SK-N-SH (cell line): ENCODE measurements around the gene NCOA5. TPM values are rescaled to one million over a fixed set of nuclear protein-coding genes. Genes with fewer than 3 reads are reported as not detected.

Experiments used
- CTCF ChIA-PET: fragments of 300-600, 350-600 bp; formaldehyde crosslinking; extraction: SDS; loops from one replicate; lab custom pipeline; 2021; lab: Yijun Ruan, JAX
- POLR2A ChIA-PET: fragments of 350-600 bp; sonication (Branson Sonifier 250); formaldehyde crosslinking; extraction: SDS; loops from one replicate; lab custom pipeline; 2020; ENCODE audit warnings: antibody characterized with exemption, inconsistent platforms; lab: Yijun Ruan, JAX
- DNase-seq: peaks from one replicate; pipeline ENCODE4 v3.0.0; 2012
- H2AFZ ChIP-seq: fragments of 200-600 bp; sonication (generic); 2 replicates; pipeline ENCODE4 v1.8.1; 2016; ENCODE audit warnings: antibody characterized with exemption, mild to moderate bottlenecking, low read depth
- H3F3A ChIP-seq: fragments of 200-600 bp; sonication (generic); replicated peaks from 2 replicates; pipeline ENCODE3; 2016; ENCODE audit warnings: antibody characterized with exemption, mild to moderate bottlenecking; ENCODE audit not compliant: insufficient read depth
- H3K27ac ChIP-seq, 2 experiments: fragments of 200-500 bp in 1 of 2; fragments of 200-600 bp in 1 of 2; sonication (Bioruptor generic) in 1 of 2; sonication (generic), shearing (Covaris generic) in 1 of 2; 2 replicates each; pipeline versions ENCODE4 v1.5.1 to v1.6.1; 2014 to 2016; ENCODE audit warnings: low read depth in 2 of 2, inconsistent platforms in 1 of 2, low read length in 1 of 2, mild to moderate bottlenecking in 1 of 2, mixed read lengths in 1 of 2
- H3K27me3 ChIP-seq: fragments of 200-600 bp; sonication (generic), shearing (Covaris generic); 2 replicates; pipeline ENCODE4 v1.6.1; 2016; ENCODE audit warnings: mixed run types; ENCODE audit not compliant: insufficient read depth
- H3K36me3 ChIP-seq, 2 experiments: fragments of 200-500 bp in 1 of 2; fragments of 200-600 bp in 1 of 2; sonication (Bioruptor generic) in 1 of 2; sonication (generic) in 1 of 2; replicated peaks in 1 of 2; 2 replicates each; pipeline versions ENCODE3 to v1.5.1; 2014 to 2016; ENCODE audit warnings: low read length in 1 of 2, mild to moderate bottlenecking in 1 of 2; ENCODE audit not compliant: insufficient read depth in 2 of 2, control insufficient read depth in 1 of 2
- H3K4me1 ChIP-seq, 2 experiments: fragments of 200-500 bp in 1 of 2; fragments of 200-600 bp in 1 of 2; sonication (Bioruptor generic) in 1 of 2; sonication (generic), shearing (Covaris generic) in 1 of 2; 2 replicates each; pipeline versions ENCODE4 v1.5.1 to v1.6.1; 2014 to 2016; ENCODE audit warnings: low read depth in 1 of 2, low read length in 1 of 2, mixed run types in 1 of 2; ENCODE audit not compliant: insufficient read depth in 2 of 2, control insufficient read depth in 1 of 2
- H3K4me2 ChIP-seq: fragments of 200-600 bp; sonication (generic), shearing (Covaris generic); 2 replicates; pipeline ENCODE4 v1.6.1; 2017; ENCODE audit warnings: mixed run types
- H3K4me3 ChIP-seq, 2 experiments: fragments of 200-500 bp in 1 of 2; fragments of 200-600 bp in 1 of 2; sonication (Bioruptor generic) in 1 of 2; sonication (generic), shearing (Covaris generic) in 1 of 2; 2 replicates each; pipeline versions ENCODE4 v1.5.1 to v1.8.1; 2014 to 2016; ENCODE audit warnings: low read depth in 2 of 2, inconsistent platforms in 1 of 2, low read length in 1 of 2, mild to moderate bottlenecking in 1 of 2, mixed read lengths in 1 of 2, moderate library complexity in 1 of 2
- H3K79me2 ChIP-seq: fragments of 200-600 bp; sonication (generic); 2 replicates; pipeline ENCODE4 v1.8.1; 2017; ENCODE audit warnings: mild to moderate bottlenecking; ENCODE audit not compliant: insufficient read depth
- H3K9ac ChIP-seq: fragments of 200-600 bp; sonication (generic); 2 replicates; pipeline ENCODE4 v1.6.1; 2017; ENCODE audit warnings: mixed run types
- H3K9me2 ChIP-seq: fragments of 200-600 bp; sonication (generic); 2 replicates; pipeline ENCODE4 v1.6.1; 2017; ENCODE audit warnings: mixed run types
- H3K9me3 ChIP-seq: fragments of 200-600 bp; sonication (generic); 2 replicates; pipeline ENCODE4 v1.6.1; 2017; ENCODE audit warnings: mixed run types, mild to moderate bottlenecking, moderate library complexity
- H4K20me1 ChIP-seq: fragments of 200-600 bp; sonication (generic); 2 replicates; pipeline ENCODE4 v1.6.1; 2017; ENCODE audit warnings: mild to moderate bottlenecking, mixed run types; ENCODE audit not compliant: insufficient read depth
- ELF1 ChIP-seq: IDR thresholded peaks from 2 replicates; pipeline ENCODE4 v1.4.0; 2012
- EP300 ChIP-seq, 2 experiments: IDR thresholded peaks; 2 replicates each; pipeline versions ENCODE4 v1.4.0 to v1.6.1; 2012; ENCODE audit warnings: borderline replicate concordance in 1 of 2, low read depth in 1 of 2, low read length in 1 of 2
- GABPA ChIP-seq: IDR thresholded peaks from 2 replicates; pipeline ENCODE4 v1.4.0; 2012; ENCODE audit warnings: low read depth, mild to moderate bottlenecking
- JUND ChIP-seq: IDR thresholded peaks from 2 replicates; pipeline ENCODE4 v1.4.0; 2012
- MEF2A ChIP-seq: IDR thresholded peaks from 2 replicates; pipeline ENCODE4 v1.4.0; 2012; ENCODE audit warnings: low read depth, borderline replicate concordance
- MXI1 ChIP-seq: IDR thresholded peaks from 2 replicates; pipeline ENCODE4 v1.6.1; 2012; ENCODE audit warnings: mild to moderate bottlenecking, low read depth, low read length, improper control_type of control experiment
- POLR2AphosphoS5 ChIP-seq: IDR thresholded peaks from 2 replicates; pipeline ENCODE4 v1.6.1; 2012; ENCODE audit warnings: low read depth, low read length
- RCOR1 ChIP-seq: fragments of 150-350 bp; IDR thresholded peaks from 2 replicates; pipeline ENCODE4 v1.6.1; 2017; ENCODE audit warnings: antibody characterized with exemption, low read length
- SIN3A ChIP-seq: IDR thresholded peaks from 2 replicates; pipeline ENCODE4 v1.6.1; 2012; ENCODE audit warnings: low read depth, mild to moderate bottlenecking, low read length, moderate library complexity, borderline replicate concordance
- TAF1 ChIP-seq: IDR thresholded peaks from 2 replicates; pipeline ENCODE4 v1.6.1; 2012; ENCODE audit warnings: low read depth, mild to moderate bottlenecking, low read length, moderate library complexity, borderline replicate concordance
- TCF12 ChIP-seq: IDR thresholded peaks from 2 replicates; pipeline ENCODE4 v1.4.0; 2012
- WGBS: methylation state at CpG from one replicate; pipeline ENCODE4 v1.1.6; 2017; ENCODE audit warnings: low lambda C conversion rate; 5-methylcytosine and 5-hydroxymethylcytosine counted together
- polyA plus RNA-seq, 3 experiments: library from polyadenylated mRNA; depleted of rRNA; stranded (reverse); fragments of >200 nt; gene quantifications; 2 replicates each; pipeline ENCODE4 v1.2.3, GENCODE V29; 2012
- TF ChIP-seq, protein P1 (sequence below): fragments of 150-350 bp; IDR thresholded peaks from 2 replicates; pipeline ENCODE4 v1.6.1; 2016; ENCODE audit warnings: mild to moderate bottlenecking, low read depth, low read length
- TF ChIP-seq, protein P2 (sequence below): fragments of 150-350 bp; IDR thresholded peaks from 2 replicates; pipeline ENCODE4 v1.6.1; 2017; ENCODE audit warnings: antibody characterized with exemption, low read length, low read depth, borderline replicate concordance

The NCOA5 gene
- polyA plus RNA-seq, 1 of the 3 experiments (the other 2 are of a cell fraction), result 20.4 TPM

DNA sequence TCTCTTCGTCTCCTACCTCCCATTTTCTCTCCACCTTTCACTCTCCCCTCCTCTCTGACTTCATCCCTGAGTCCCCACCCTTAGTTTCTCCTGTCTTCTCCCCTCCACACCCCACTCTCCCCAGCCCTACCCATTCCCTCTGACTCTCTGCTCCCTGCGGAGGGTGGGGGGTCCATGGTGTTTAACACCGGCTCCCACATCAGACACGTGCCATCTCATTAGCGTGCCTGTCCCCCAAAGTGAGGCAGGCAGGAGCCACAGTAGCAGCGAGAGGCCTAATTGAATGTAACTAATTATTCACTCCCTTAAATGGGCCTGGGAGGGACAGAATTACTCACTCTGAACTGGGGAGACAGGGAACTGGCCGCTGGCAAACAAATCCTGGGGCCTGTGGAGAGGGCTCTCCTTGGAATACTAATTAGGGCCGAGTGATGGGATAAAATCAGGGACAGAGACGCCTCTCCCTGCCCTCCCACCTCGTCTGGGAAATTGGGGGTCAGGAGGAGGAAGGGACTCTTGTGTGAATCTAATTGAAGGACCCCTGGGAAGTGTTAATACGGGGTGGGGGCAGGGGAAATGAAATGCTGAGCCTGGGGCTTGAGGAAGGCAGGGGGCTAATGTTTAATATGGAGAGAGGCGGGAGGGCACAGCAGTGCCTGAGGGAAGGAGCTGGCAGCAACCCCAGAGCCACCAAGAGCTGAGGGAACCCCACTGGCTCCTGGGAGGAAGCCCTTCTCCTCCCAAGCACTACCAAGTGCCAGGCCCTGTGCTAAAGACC is 46.3 kb upstream of the NCOA5 start:
- 38% methylated on average over 12 of the region's 12 CpGs for WGBS
- DNase-seq, result no peak
- no peaks in the 10 kb centered on the region for H3F3A ChIP-seq
- H3K4me3 ChIP-seq, result no peak overlapping the region
- TF ChIP-seq MEF2A (no peak), POLR2AphosphoS5 (no peak), SIN3A (no peak), TAF1 (no peak), GABPA (no peak)
- H3K79me2 ChIP-seq, result no peaks in the 10 kb centered on the region
- no peak overlapping the region for H3K9ac ChIP-seq
- ChIA-PET CTCF (interaction anchor here (1.0 to 8.0 kb wide), 10 partner anchors 7 to 302 kb away, joined by 3 to 219 read pairs (median 10); no protein-coding TSS in a partner anchor), POLR2A (no interaction called here)
- H3K27ac ChIP-seq, result no peak overlapping the region
- H3K4me2 ChIP-seq, result no peak overlapping the region
- H4K20me1 ChIP-seq, result no peaks in the 10 kb centered on the region
- no peaks in the 10 kb centered on the region for H3K9me3 ChIP-seq
- H3K4me1 ChIP-seq, result peaks cover 0 to 59% of the 10 kb centered on the region in 2 experiments; a peak in 2 of 4 replicates
- H2AFZ ChIP-seq, result no peak overlapping the region
- no peaks in the 10 kb centered on the region for H3K9me2 ChIP-seq
- H3K27me3 ChIP-seq, result peaks cover 17% of the 10 kb centered on the region; the same call in 1 of the 2 replicates
- H3K36me3 ChIP-seq, result no peaks in the 10 kb centered on the region

DNA sequence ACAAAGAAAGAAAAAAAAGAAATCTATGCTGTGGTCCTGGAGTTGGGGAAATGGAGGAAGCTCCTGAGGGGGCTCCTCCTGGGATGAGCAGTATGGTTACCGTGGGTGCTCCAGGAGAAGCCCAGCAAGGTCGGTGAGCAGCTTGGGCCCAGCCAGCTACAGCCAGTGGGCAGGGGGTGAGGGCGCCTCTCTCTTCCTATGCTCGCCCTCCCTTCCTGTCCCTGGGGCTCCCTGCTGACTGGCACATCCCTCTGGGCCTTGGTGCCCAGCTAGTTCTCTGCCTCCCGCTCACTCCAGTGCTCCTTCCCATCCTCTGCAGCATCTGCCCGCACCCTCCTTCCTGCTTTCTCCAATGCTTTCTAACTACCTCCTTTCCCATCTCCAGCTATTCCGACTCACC is 45.0 kb upstream of the NCOA5 start:
- H3K4me3 ChIP-seq, result no peak overlapping the region
- ChIA-PET POLR2A (no interaction called here), CTCF (interaction anchor here (1.3 to 8.1 kb wide), 9 partner anchors 10 to 303 kb away, joined by 4 to 347 read pairs (median 6); no protein-coding TSS in a partner anchor)
- H3K27ac ChIP-seq, result no peak overlapping the region
- no peak overlapping the region for H3K9ac ChIP-seq
- H3K36me3 ChIP-seq, result no peaks in the 10 kb centered on the region
- 52% methylated on average over 6 of the region's 7 CpGs for WGBS
- H3K4me1 ChIP-seq, result peaks cover 0 to 49% of the 10 kb centered on the region in 2 experiments; a peak in 1 of 4 replicates
- peaks cover 16% of the 10 kb centered on the region; the same call in 1 of the 2 replicates for H3K27me3 ChIP-seq
- H3K9me2 ChIP-seq, result no peaks in the 10 kb centered on the region
- no peaks in the 10 kb centered on the region for H4K20me1 ChIP-seq
- no peak overlapping the region for H2AFZ ChIP-seq
- no peaks in the 10 kb centered on the region for H3F3A ChIP-seq
- DNase-seq, result no peak
- no peaks in the 10 kb centered on the region for H3K79me2 ChIP-seq
- no peaks in the 10 kb centered on the region for H3K9me3 ChIP-seq
- H3K4me2 ChIP-seq, result no peak overlapping the region
- TF ChIP-seq JUND (no peak), MXI1 (no peak), ELF1 (no peak), RCOR1 (no peak), TCF12 (no peak), EP300 (IDR thresholded peaks at IDR 0.05; ENCODE audit: borderline replicate concordance in 1 of 2, low read depth in 1 of 2, low read length in 1 of 2) (no peak), POLR2AphosphoS5 (no peak), SIN3A (no peak)
- TF ChIP-seq, protein P1, sequence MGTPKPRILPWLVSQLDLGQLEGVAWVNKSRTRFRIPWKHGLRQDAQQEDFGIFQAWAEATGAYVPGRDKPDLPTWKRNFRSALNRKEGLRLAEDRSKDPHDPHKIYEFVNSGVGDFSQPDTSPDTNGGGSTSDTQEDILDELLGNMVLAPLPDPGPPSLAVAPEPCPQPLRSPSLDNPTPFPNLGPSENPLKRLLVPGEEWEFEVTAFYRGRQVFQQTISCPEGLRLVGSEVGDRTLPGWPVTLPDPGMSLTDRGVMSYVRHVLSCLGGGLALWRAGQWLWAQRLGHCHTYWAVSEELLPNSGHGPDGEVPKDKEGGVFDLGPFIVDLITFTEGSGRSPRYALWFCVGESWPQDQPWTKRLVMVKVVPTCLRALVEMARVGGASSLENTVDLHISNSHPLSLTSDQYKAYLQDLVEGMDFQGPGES, result no peak
- TF ChIP-seq, protein P2, sequence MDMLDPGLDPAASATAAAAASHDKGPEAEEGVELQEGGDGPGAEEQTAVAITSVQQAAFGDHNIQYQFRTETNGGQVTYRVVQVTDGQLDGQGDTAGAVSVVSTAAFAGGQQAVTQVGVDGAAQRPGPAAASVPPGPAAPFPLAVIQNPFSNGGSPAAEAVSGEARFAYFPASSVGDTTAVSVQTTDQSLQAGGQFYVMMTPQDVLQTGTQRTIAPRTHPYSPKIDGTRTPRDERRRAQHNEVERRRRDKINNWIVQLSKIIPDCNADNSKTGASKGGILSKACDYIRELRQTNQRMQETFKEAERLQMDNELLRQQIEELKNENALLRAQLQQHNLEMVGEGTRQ, result no peak
- TF ChIP-seq, all 33 proteins: peak for 0
